ENCODE measurements around the gene ACADVL. TPM values are rescaled to one million over a fixed set of nuclear protein-coding genes. Genes with fewer than 3 reads are reported as not detected.
A peak's percentile ranks its signal among the peaks of the same experiment; 100 is the strongest.
"Not testable (repeated sequence)": the region's sequence is repeated elsewhere in the genome, so short reads cannot be mapped to it uniquely, and the experiment has no call there.

ACADVL gene
- total RNA-seq, 1 donor from 2014 or later = 1,048 TPM

DNA sequence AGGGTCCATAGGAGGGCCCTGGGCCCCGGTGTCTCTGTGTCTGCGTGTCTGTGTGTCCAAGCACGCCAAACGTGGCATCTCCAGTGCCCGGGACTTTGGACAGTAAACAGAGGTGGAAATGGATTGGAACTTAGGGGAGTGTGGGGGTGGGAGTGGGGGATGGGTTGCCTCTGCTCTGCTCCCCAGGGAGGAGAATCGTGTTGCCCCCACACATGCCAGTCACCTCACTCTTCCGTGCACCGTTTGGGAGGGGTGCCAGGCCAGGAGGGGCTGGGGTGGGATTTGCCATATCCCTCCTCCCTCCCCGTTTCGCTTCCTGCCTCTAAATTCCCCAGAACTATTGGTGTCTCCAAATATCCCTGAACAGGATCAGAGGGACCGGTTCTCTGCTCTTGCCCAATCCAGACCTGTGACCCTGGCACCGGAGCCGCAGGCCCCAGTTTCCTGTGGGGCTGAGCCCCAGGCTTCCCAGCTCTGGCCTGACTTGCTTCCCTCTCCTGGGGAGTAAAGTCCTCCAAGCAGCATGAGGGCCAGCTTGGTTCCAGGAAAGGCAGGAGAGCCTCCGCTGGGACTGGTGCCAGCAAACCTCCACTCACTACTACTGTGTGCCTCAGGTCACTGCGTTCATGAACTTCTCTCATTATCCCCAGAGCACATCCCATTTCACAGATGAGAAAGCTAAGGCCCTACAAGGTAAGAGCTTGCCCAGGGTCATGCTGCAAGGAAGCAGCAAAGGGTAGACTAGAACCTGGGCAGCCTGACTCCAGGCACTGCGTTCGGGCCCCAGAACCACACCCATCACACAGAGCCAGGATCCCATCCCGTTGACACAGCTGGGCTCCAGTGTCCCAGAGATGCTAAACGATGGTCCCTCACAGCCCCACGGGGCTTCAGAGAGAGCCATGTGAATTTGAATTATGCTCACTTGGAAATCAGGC, 40.2 kb upstream of the ACADVL start, which contains the start of gene ASGR1:
TSS of gene ASGR1 (minus strand) at position 54 of the 938 bp plus-strand sequence. CDS start 807 bp downstream, outside the sequence.
- H3K27me3 ChIP-seq = no peaks in the 10 kb centered on the region
- no peak for DNase-seq (ENCODE audit: low spot score in 2 of 2)
- intact Hi-C loops (cut with DNase I) = loop anchor here (5.0 kb wide), 1 partner anchor 127 kb away; no protein-coding TSS in a partner anchor
- peak within 1 kb of the TSS in 1 of 2 donors; percentile 51 for H3K4me3 ChIP-seq
- H3K27ac ChIP-seq = no peak within 1 kb of the TSS
- TF ChIP-seq, protein P1, sequence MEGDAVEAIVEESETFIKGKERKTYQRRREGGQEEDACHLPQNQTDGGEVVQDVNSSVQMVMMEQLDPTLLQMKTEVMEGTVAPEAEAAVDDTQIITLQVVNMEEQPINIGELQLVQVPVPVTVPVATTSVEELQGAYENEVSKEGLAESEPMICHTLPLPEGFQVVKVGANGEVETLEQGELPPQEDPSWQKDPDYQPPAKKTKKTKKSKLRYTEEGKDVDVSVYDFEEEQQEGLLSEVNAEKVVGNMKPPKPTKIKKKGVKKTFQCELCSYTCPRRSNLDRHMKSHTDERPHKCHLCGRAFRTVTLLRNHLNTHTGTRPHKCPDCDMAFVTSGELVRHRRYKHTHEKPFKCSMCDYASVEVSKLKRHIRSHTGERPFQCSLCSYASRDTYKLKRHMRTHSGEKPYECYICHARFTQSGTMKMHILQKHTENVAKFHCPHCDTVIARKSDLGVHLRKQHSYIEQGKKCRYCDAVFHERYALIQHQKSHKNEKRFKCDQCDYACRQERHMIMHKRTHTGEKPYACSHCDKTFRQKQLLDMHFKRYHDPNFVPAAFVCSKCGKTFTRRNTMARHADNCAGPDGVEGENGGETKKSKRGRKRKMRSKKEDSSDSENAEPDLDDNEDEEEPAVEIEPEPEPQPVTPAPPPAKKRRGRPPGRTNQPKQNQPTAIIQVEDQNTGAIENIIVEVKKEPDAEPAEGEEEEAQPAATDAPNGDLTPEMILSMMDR (IDR thresholded peaks at IDR 0.05) = no peak
- H3K36me3 ChIP-seq = no peaks in the 10 kb centered on the region
- H3K9me3 ChIP-seq = no peaks in the 10 kb centered on the region
- peaks cover 4 to 13% of the 10 kb centered on the region in 2 donors for H3K4me1 ChIP-seq

DNA sequence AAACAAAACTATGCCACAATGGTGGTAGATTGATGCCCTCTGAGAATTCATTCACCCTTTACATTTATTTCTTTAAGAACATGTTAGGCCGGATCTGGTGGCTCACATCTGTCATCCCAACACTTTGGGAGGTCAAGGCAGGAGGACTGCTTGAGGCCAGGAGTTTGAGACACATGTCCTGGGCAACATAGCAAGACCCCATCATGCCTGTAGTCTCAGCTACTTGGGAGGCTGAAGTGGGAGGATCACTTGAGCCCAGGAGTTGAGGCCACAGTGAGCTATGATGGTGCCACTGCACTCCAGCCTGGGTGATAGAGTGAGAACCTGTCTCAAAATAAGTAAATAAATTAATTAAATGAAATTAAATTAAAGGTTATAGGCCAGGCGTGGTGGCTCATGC, 37.6 kb upstream of the ACADVL start:
- H3K27ac ChIP-seq; intact Hi-C loops (cut with DNase I); H3K4me3 ChIP-seq; H3K36me3 ChIP-seq; H3K9me3 ChIP-seq; DNase-seq (ENCODE audit: low spot score in 2 of 2); H3K27me3 ChIP-seq; H3K4me1 ChIP-seq: not testable (repeated sequence)

- no peaks in the 10 kb centered on the region for H3K9me3 ChIP-seq
- no peaks in the 10 kb centered on the region for H3K36me3 ChIP-seq
- no peaks in the 10 kb centered on the region for H3K27me3 ChIP-seq
- intact Hi-C loops (cut with DNase I) = no loop called here
- TF ChIP-seq, protein P1 (IDR thresholded peaks at IDR 0.05) = no peak
- H3K27ac ChIP-seq = no peak overlapping the region
- no peaks in the 10 kb centered on the region for H3K4me1 ChIP-seq
- no peak overlapping the region for H3K4me3 ChIP-seq
- DNase-seq (ENCODE audit: low spot score in 2 of 2) = no peak
Measured at GRCh38 chr17:7183433-7184090, 36.2 kb upstream of the ACADVL start.

DNA sequence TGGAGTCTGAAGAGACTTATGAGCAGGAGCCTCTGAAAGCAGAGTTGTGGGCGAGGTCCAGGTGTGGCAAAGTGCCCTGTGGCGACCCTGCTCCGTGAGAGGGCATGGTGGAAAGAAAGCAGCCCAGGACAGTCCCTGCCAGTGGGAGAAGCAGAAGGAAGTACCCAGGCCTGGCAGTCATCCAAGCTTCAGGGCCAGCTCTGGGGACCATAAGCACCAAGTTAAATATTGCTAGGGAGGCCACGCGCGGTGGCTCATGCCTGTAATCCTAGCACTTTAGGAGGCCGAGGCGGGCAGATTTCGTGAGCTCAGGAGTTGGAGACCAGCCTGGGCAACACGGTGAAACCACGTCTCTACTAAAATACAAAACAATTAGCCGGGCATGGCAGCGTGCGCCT, 35.6 kb upstream of the ACADVL start:
- intact Hi-C loops (cut with DNase I) = no loop called here
- no peak overlapping the region for H3K27ac ChIP-seq
- no peak overlapping the region for H3K4me3 ChIP-seq
- TF ChIP-seq, protein P1 (IDR thresholded peaks at IDR 0.05) = no peak
- no peaks in the 10 kb centered on the region for H3K4me1 ChIP-seq
- DNase-seq (ENCODE audit: low spot score in 2 of 2) = no peak
- no peaks in the 10 kb centered on the region for H3K36me3 ChIP-seq
- no peaks in the 10 kb centered on the region for H3K9me3 ChIP-seq
- H3K27me3 ChIP-seq = no peaks in the 10 kb centered on the region

GRCh38 chr17:7184647-7185046, 35.1 kb upstream of the ACADVL start:
- intact Hi-C loops (cut with DNase I) = no loop called here
- H3K36me3 ChIP-seq = no peaks in the 10 kb centered on the region

More at GRCh38 chr17:7184647-7185046, 35.1 kb upstream of the ACADVL start:
- H3K27ac ChIP-seq = no peak overlapping the region
- DNase-seq (ENCODE audit: low spot score in 2 of 2) = no peak
- no peaks in the 10 kb centered on the region for H3K4me1 ChIP-seq
- TF ChIP-seq, protein P1 (IDR thresholded peaks at IDR 0.05) = no peak
- no peak overlapping the region for H3K4me3 ChIP-seq
- no peaks in the 10 kb centered on the region for H3K9me3 ChIP-seq
- H3K27me3 ChIP-seq = no peaks in the 10 kb centered on the region

Data from ascending aorta (tissue), 2 donors.